Superior temporal gyrus (tissue), 1 donor: ENCODE results near the gene NFE2.
A peak's percentile ranks its signal among the peaks of the same experiment; 100 is the strongest.
"Not testable (repeated sequence)": the region's sequence is repeated elsewhere in the genome, so short reads cannot be mapped to it uniquely, and the experiment has no call there.

Source experiments
- DNase-seq: peaks from one replicate; pipeline ENCODE4 v3.0.0-alpha.2; 2016; ENCODE audit errors: extremely low spot score

The NFE2 gene

DNA sequence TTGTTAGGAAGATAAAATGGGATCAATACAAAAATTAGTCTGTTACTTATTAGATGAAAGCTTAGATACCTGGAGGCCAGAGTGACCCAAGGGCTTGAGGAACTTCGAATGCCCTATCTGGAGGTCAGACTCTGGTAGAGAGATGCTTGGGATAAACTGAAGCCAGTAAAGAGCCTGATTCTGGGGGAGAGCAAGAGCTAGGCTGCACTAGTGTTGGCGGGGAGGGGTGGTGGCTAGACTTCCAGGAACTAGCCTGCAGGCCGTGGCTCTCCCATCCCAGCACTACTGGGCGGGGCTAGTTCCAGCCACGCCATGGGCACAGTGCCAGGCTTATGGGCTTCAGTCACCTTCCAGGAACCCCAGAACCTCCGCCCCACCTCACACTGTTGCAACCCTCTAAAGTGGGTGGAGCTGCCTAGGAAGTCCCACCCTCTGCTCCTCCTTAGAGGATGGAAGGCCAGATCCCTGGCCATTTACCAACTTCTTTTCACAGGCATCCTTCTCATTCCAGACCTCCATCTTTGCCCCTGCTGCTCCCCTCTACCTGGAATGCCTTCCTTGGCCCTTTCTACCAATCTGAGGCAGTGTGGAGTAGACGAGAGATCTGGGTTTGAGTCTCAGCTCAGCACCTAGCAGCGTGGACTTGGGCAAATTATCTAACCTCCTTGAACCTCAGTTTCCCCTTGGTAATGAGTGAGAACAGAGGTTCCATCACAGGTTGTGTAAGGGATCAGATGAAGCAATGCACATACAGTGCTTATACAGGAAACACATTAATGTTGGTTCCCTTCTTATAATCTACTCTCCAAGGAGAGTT is 6.3 kb upstream of the NFE2 start:
- DNase-seq = no peak

DNA sequence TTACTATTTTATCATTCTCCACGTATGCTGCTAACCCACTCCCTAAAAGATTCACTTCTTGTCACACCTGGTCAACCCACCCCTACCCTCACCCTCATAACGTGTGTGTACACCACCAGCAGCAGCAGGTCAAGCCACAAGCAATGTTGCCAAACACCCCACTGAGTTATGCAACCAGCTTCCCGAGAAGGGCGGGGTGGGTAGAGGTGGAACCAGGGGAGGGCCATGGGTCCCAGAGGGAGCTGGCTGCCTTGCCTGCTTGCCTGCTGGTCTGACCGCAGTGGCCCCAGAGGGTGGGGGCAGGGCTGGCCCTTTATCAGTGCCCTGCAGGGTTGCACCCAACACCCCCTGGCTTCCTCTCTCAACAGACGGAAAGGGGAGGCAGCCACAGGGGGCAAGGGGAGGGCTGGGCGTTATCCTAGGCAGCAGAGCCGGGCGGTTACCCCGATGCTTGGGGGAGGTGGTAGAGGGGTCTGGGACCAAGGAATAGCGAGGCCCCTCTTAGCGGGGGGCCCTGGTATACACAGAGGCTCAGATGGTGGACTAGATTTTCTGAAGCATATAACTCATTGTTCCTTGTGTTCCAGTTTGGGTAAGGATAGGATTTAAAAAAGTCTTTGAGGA is 3.5 kb upstream of the NFE2 start:
- no peak for DNase-seq

DNA sequence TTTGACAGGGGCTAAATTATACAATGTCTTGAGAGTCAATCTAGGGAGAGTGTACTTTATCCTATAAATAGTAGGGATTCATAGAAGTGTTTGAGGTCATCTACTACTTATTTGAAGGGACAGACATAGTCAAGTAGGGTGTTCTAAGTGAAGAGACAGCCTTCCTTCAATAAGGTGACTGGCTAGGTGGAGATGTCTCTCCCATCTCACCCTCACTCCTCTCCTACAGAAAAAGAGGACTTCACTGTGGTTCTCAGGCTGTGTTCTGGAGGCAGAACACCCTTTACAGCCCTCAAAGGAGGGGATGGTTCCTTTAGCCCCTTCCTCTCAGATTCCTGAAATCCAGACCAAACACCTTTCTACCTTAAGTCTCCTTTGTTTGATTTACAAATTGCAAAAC is 2.8 kb upstream of the NFE2 start:
- no peak for DNase-seq

DNA sequence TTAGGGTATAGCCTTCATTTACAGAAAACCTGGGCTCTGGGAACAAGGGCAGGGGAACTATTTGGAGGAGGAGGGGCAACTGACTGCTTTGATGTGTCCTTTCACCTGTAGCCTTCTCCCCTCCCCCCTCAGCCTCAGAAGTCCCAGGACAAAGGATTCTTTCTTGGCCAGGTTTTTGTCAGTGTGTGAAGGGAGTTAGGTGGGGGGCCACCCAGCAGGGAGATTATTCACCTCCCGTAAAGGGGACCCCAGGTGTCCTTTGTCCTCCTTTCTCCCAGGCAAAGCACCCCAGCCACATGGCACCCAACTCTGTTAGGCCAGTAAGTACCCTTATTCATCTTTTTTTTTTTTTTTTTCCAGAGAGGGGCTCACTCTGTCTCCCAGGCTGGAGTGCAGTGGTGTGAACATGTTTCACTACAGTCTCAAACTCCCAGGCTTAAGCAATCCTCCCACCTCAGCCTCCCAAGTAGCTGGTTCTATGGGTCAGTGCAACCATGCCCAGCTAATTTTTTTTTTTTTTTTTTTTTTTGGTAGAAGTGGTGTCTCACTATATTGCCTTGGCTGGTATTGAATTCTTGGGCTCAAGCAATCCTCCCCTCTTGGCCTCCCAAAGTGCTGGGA is 723 bp upstream of the NFE2 start:
- no peak for DNase-seq

DNA sequence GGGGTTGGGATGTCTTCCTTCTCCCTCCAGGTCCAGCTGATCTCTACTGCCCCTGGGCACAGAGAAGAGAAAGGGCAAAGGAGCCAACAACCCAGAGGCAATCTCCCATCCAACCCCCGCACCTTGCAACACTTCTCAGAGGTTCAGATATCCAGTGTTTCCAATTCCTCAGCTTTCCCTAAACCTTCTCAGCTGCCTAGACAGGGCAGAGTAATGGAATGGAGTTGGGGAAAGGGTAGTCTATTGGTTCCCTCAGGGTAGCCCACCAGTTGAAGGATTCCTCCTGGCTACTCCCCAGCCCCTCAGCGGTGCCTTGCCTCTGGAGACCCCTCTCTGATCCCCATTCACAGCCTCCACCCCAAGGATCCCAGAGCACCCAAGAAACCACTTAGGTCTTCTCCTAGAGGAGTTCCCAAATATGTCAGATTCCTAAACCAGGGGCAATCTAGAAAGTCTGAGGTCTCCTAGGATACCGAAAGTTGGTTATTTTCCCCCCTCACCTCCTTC is 537 bp downstream of the NFE2 start:
- no peak for DNase-seq

DNA sequence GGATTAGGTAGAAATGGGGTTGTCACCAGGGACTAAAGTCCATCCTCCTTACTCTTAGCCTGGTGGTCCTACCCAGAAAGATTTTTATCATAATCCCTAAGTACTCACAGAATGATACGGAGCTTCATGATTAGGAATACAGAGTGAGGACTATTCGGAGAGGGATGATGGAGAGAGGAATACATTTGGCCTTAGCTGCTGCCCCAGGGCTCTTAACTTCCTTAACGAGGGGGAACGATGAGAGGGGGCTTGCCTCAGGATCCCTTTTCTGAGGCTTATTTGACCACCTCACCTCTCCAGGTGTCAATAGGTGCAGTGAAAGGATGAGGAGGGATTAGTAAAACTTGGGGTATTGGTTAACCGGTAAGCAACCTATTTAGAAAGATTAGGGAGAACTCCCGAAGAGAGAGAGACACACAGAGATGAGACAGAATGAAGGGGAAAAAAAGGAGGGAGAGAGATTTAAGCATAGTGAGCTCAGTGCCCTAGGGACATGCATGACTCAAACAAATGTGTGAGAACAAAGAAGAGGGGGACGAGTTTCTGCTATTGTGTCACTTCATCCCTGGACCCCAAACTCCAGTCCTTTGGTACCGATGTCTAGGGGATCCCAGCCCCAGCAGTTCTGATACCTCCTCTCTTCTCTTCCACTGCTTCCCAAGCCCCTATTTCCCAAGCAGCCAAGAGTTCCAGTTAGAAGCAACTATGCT is 1.1 kb downstream of the NFE2 start:
- DNase-seq = no peak

DNA sequence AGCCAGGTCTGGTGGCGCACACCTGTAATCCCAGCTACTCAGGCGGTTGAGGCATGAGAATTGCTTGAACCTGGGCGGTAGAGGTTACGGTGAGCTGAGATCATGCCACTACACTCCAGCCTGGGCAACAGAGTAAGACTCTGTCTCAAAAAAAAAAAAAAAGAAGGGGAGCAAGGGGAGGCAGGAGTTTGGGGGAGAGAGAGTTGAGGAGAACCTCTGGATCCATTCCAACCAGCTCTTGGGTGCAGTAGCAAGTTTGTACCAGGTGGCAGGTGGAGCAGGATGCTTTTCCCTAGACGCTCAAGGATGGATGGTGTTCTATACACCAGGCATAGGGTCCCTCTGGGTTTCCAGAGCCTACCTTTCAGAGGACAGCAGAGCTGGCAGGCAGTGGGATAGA is 1.9 kb downstream of the NFE2 start:
- no peak for DNase-seq

DNA sequence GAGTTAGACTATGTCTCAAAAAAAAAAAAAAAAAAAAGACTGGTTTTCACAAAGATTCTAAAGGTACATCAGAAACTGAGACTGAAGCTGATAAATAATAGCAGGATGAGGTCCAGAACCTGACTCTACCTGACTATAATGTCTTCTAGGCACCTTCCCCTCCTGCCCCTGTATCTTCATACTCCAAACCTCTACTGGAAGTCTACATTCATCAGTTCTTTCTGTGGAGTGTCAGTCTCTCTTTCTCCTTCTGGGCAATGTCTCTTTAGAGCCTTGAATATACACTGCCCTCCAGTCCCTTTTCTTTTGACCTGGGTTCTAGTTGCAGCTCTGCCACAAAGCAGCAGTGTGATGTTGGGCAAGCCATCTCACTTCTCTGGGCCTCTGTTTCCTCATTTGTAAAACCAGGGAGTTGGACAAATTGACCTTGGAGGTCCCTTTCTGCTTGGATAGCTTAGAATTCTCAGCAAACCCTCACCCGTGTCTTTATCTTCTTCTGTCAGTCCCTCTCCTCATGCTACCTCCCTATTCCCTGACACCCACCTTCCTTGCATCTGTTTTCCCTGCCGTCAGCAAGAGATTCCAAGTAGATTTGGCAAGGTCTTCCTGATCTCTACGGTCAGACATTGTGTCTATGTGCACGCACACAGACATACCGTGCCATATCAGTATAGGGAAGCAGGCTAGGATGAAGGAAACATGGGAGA is 4.3 kb downstream of the NFE2 start:
- DNase-seq = no peak

DNA sequence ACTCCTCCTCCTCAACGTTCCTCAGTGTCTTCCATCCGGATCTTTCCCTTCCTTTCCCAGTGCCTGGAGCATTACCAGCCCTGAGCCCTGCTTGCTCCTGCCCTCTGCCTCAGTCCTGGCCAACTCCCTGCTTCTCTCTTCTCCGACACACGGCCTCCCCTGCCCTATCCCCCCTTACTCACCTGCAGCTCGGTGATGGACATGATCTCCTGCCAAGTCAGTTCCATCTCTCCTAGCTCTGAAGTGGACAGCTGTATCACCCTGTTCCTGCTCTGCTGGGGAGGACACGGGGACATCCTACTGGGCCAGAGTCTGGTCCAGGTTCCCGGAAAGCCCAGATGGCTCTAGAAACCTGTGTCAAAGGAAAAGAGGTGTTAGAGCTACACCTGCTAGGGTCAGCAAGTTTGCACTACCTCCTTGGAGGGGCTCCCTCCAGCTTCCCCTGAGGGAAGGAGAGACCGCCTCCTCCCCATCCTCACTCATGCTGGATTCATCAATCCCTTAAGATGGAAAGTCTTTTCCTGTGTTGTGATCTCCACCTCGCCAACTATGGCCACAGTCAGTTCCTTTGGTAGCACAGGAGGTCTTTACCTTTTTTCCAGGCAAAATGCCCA is 5.8 kb downstream of the NFE2 start:
- DNase-seq = no peak

DNA sequence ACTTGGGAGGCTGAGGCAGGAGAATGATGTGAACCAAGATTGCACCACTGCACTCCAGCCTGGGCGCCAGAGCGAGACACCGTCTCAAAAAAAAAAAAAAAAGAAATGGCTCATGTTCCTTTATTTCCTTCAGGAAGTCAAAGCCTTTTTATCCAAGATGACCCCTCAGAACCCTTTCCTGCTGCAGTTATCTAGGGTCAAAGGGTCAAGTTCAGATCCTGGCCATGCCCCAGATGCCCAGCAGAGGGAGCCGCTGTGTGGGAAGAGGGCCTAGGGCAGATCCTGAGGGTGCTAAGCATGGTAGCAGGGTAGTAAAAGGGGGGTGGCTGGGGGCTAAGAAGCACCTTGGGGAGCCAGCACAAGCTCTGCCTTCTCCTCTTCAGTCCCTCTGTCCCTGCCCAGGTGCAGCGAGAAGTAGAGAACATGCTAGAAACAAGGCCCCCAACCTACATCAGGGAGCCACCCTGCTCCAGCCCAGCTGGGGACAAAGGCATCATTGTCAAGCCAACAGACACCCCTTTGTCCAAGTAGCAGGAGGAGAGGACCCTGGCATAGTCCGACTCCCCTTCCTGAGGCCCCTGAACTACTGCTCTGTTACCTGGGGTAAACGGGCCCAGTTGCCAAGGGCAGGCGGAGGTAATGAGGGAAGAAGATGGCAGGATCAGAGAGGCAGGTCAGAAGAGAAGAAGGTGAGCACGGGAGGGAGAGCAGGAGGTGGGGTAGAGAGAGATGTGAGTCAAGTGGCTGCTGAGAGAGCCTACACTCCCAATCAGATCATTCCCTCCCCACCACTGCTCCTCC is 6.5 kb downstream of the NFE2 start:
- peak; percentile 71 for DNase-seq

DNA sequence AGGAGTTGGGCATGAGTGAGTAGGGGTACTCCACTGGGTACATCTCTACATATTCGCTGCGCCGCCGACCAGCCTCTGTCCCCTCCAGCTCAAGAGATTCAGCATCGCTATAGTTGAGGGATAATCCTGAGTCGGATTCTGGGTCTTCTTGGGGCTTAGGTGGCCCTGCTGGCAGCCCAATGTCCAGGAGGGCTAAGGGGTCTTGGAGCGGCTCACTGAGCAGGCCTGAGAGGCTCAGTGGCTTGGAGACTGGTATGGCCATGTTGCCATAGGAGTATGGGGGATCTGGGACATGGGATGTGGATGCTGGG is 7.9 kb downstream of the NFE2 start:
- DNase-seq = no peak

DNA sequence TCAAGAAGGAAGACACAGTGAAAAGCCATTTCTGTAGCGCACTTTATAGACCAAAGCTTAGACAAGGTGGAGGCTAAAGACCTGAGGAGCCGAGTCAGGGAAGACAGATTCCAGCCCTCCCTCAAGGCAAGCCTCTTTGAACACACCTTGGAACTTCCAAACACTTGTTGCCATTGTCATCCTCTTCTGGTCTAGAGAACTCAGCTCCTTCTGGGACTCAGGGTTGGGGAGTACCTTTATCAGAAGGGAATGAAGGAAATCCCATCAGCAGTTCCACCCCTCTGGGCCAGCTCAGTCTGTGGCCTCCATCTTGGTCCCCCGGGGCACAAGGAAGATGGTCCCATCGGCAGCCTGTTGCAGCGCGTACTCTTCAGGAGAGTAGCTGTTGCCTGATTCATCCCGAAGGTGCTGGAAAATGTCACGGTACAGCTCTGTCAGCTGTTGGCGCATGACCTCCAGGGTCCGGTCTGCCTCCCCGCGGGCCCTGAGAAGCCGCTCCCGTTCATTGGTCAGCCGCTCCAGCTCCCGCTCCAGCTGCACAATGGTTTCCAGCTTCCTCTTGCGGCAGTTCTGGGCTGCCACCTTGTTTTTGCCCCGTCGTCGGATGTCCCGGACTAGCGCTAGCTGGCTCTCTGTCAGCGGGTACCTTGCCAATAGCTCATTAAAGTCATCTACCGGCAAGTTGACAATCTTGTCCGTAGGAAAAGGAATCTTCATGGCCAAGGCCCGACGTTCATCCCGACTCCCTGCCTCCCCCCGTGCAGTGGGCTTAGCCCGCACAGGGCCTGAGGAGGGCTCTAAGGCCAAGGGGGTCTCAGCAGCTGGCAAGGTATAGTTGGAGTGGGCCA is 8.5 kb downstream of the NFE2 start:
- no peak for DNase-seq

DNA sequence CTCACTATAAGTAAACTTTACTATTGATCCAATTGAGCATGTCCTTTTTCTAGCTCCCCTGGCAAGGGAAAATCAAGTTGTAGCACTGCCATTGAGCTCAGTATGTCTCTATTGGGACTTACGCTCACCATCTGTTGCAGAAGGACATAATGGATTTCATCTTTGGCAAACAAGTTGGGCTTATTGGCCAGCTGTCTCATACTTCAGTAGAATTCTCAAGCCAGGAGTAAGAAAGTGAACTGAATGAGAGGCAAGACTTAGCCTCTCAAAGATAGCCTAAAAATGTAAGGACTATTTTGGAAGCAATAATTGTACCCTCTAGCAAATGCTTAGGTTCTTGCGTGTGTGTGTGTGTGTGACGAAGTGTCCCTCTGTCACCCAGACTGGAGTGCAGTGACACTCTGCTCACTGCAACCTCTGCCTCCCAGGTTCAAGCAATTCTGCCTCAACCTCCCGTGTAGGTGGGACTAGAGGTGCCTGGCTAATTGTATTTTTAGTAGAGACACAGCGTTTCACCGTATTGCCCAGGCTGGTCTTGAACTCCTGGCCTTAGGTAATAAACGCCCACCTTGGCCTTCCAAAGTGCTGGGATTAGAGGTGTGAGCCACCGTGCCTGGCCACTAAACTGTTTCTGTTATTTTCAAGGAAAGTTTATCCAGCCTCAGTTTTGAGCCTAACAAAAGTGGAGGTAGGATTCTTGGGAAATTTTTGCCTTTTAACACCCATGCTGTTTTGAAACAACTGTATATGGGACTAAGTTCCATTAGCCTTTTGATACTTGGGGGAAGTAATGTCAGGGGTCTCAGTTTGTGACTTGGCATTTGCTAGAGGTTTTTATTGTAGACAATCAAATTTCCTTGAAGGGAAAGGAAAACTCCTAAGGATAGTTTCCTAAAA is 13.3 kb downstream of the NFE2 start:
- DNase-seq = no peak

DNA sequence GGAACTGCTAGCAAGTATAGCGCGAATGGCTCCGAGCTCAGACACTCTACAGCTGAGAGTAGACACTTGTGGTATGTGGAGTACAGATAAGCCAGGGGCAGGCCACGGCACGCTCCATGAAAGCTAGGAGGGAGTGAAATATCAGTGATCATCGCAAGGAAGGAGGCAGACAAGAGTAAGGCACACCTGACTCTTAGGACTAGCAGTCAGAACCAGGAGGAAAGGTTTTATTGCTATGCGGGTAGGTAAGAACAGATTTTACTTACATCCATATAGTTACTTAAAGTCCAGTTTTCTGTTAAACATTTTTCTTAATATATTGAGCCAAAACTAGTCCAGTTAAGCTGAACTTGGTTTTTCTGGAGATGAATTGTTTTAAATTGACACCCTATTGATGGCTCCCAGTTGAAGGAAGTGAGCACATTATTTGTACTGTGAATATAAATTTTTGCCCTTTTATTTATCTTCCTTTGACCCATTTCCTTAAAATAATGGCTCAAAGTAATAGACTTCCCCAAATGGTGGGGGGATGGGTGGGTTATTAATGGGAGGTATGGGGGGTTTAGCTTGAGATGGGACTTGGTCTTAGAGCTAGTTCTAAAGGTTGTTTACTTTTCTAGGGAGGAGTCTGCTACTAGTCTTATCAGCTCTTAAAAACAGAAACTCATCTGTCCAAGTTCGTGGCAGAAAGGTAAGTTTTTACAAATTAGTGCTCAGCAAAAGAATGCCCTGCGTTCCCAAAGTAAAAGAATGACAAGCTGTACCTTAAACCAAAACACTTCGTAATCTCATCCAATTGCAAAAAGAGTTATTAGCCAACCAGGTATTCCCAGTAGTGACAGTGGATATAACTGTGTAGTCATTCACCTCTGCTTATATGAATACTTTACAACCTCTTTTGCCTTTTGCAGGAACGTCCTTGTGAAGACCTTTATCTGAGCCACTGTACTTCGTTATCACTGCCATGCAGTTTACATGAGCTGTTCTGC is 14.5 kb downstream of the NFE2 start:
- DNase-seq = no peak

DNA sequence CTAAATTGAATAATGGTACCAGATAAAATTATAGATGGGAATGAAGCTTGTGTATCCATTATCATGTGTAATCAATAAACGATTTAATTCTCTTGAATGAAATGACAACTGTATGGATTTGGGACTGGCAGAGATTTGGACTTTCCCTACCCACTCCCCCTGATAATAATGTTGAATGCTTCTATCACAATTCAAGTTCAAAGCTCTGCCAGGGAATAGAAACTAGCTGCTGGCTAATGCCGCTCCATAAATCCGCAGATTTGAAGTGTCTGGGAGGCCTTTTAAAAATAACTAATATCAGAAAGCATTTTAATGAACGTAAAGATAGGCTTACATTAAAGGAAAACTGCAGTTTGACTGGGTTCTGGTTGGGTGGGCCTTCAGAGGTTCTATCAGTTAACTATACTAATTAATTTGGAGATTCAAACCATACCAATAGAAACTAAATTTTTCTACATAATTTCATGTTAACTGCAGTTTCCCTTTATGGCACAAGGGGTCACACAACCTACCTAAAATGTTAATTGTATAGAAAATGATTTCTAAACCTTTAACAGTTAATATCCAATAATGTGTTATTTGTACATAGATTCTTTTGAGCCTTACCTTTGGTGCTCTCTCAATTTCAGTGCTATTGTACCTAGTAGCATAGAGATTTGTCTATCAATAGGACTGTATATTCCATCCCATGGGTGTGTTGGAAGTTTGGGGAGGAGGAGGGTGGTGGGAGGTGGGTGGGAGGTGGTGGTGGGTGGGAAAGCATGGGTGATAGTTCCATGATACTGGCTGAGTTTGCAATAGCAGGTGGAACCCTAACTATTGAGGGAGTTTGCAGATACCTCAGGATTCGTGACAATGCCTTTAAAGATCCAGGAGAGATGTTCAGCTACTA is 15.4 kb downstream of the NFE2 start:
- DNase-seq = no peak

DNA sequence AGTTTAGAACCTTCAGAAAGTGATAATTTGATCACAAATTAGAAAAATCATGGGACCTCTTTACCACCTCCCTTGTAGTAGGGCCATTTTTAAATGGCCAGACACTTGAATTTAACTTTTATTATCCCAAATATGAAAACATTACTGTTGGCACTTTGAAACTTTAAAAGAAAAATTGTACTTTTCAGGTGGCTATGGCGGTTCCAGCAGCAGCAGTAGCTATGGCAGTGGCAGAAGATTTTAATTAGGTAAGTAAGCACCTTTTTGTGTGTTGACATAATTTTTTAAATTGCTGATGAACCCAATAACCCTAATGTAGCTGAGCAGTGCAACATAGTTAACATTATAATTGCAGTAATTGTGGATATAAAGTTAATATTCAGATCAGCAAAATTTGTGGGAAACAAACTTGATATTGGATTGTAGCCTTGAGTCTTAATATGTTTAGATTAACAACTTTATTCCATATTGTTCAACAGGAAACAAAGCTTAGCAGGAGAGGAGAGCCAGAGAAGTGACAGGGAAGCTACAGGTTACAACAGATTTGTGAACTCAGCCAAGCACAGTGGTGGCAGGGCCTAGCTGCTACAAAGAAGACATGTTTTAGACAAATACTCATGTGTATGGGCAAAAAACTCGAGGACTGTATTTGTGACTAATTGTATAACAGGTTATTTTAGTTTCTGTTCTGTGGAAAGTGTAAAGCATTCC is 16.6 kb downstream of the NFE2 start:
- not testable (repeated sequence) for DNase-seq
